NCI-H526 (cell line): ENCODE data around the gene SPCS1.
"Not testable (repeated sequence)": the region's sequence is repeated elsewhere in the genome, so short reads cannot be mapped to it uniquely, and the experiment has no call there.

Experiments used
- DNase-seq, 2 experiments: peaks; one replicate each; lab custom pipeline; 2025; lab: John Stamatoyannopoulos, UW

The SPCS1 gene

DNA sequence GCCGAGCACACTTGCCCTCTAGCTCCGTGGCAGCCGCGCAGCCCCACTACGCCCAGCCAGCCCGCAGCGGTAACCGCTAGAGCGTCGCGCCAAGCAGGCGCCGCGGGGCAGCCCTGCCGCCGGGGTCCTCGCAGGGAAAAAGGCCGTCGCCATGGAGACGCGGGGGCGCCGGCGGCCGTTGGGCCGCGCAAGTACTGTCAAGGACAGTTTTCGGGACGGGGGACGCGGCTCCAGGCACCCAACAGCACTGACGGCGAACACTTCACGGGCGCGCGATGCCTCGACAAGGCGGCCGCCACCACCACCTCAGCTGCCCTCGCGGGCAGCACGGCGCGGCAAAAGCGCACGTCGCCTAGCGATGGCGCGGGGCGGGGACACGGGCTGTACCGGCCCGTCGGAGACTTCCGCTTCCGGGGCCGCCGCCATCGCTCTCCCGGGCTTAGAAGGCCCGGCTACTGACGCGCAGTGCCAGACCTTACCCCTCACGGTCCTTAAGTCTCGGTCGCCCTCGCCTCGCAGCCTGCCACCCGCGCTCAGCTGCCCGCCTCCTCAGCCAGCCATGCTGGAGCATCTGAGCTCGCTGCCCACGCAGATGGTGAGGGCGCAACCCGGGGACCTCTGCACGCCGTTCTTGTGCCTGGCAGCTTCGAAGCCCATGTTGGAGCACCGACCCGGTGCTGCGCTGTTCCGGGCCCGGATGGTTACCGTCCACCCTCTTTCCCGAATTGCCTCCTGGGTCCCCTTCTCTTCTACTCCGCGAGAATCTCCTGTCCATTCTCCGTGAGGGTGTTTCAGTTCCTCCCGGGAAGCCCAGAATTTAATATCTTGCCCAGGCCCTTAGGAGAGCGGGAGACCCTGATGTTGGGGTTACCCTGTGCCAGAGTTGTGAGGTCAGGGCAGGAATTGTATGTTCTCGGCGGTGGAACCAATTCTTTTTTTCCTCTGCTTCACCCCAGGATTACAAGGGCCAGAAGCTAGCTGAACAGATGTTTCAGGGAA is at the start of gene SPCS1, which contains the start of gene GLT8D1:
Gene SPCS1, plus strand, starts transcription at position 419 of the 999 bp plus-strand sequence. Its CDS starts 141 bp downstream, at position 560.
Gene GLT8D1, minus strand, starts transcription at position 104 of the 999 bp plus-strand sequence. CDS start 5,331 bp downstream, outside the sequence.
- peak; percentile 74 to 93 for DNase-seq

DNA sequence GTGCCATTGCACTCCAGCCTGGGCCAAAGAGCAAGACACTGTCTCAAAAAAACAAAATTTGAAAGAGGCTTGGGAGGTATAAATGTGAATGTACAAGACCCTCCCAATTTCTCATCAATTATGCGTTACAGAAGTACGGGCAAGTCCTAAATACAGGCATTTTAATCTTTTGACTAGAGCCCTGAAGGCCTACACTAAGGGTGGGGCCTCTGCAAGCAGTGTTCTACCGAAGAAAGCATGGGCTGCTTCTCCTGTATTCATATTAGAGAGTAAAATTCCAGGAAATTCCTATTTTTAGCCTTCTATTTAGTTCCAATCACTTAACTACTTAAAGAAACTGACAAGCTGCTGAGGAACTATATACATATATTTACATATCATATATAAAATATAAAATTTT is 45.9 kb upstream of the SPCS1 start:
- DNase-seq, result no peak

DNA sequence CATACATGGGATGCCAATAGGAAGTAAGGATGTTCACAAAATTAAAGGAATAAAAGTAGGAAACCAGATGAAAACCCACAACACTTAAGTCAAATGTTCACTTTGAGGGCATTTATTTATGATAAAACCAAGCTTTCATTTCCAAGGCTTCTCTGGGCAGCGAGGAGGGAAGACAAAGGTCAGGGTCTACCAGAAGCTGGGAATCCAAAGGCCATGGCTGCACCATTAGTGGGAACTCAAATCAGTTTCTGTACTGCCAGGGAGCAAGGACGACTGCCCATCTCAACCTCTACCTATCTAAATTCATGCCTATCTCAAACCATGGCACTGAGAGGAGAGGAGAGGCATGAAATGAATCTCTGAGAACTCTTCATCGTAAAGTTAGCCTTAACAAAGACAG is 42.8 kb upstream of the SPCS1 start:
- no peak for DNase-seq

- DNase-seq, result no peak
Observed at GRCh38 chr3:52670621-52671521, 35.0 kb upstream of the SPCS1 start.

- no peak for DNase-seq
Observed at GRCh38 chr3:52671676-52672075, 34.2 kb upstream of the SPCS1 start.

DNA sequence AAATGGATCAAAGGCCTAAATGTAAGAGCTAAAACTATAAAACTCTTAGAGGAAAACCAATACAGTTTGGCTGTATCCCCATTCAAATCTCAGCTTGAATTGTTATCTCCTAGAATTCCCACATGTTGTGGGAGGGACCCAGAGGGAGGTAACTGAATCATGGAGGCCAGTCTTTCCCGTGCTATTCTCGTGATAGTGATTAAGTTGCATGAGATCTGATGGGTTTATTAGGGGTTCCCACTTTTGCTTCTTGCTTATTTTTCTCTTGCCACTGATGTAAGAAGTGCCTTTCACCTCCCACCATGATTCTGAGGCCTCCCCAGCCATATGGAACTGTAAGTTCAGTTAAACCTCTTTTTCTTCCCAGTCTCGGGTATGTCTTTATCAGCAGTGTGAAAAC is 29.7 kb upstream of the SPCS1 start:
- DNase-seq, result not testable (repeated sequence)

DNA sequence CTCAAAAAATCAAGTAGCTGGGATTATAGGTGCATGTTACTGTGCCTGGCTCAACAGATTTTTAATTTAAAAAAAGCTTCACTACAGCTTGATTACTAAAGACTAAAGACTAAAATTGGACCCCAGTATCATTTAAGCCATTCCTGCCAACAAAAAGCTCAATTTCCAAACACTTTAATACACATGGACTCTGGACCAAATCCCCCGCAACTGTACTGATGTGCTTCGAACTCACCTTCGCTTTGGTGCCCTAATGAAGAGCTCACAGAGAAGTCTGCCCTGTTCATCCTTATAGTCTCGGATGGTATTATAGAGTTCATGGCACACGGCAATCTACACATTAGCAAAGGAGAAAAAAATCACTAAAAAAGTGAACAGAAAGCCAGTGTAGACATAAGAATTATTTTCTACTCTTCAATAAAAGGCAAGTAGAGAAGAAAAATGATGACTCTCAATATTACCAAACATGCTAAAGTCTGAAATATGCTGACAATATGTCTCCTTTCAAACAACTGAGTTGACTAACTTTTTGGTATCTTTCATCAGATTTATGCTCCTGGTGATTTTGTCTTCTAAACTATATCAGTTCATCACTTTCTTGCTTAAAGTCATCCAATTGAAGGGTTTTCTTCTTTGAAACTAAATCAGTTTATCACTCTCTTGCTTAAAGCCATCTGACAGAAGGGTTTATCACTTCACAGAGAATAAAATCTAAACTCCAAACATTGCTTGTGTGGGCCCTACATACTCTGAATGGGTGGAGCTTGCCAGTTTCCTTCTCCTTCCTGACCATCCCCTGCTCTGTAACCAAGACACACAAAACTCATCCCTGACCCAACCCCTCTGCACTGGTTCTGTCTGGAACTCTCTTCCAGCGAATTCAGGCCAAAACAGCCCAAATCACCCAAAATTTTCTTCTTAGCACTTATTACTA is 27.4 kb upstream of the SPCS1 start:
- no peak for DNase-seq

- no peak for DNase-seq
Observed at GRCh38 chr3:52679199-52679538, 26.7 kb upstream of the SPCS1 start.

- no peak for DNase-seq
Observed at GRCh38 chr3:52679811-52680210, 26.1 kb upstream of the SPCS1 start.

- no peak for DNase-seq
Observed at GRCh38 chr3:52681596-52681995, 24.3 kb upstream of the SPCS1 start.

DNA sequence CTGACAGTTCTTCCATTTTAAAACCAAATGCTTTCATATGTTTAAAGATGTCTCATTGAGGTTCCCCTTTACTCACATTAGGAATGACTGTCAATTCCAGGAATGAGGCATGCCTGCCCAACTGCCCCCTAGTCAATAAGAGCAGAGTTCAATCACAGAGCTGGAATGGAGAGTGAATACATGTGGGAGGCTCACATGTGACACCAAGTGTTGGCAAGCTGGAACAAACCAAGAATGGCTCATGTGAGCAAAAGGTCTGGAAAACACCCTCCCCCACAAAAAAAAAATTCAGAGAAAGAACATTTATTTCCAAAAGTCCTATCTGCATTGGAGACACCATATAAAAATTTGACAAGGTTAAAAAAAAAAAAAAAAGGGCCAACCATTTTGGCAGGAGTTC is 23.9 kb upstream of the SPCS1 start:
- DNase-seq, result peak in 1 of 2 experiments; percentile 3

DNA sequence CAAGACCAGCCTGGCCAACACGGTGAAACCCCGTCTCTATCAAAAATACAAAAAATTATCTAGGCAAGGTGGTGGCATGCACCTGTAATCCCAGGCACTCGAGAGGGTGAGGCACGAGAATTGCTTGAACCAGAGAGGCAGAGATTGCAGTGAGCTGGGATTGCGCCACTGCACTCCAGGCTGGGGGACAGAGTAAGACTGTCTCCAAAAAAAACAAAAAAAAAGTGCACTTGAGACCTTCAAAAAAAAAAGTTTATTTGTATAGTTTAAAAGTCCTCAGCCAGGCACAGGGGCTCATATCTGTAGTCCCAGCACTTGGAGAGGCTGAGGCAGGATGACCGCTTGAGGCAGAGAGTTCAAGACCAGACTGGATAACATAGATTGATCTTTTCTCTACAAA is 22.3 kb upstream of the SPCS1 start:
- no peak for DNase-seq

DNA sequence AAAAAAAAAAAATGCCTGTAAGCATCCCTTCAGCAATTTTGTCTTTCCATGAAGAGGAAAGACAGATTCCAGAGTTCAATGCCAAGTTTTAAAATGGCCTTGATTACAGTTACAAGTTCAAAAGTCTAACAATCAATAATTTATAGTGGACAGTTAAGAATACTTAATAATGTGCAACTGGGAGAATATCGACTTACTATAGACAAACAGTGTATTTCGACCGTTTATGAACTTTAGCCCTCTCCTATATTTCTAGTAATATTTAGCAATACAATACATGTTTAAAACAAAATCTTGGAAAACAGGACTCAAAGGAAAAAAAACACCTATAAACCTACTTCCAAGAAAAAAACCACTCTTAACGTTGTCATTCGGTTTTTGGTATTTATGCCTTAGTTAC is 21.7 kb upstream of the SPCS1 start:
- DNase-seq, result no peak

GRCh38 chr3:52685285-52685708 is 20.6 kb upstream of the SPCS1 start:
- DNase-seq, result peak; percentile 54 to 92

DNA sequence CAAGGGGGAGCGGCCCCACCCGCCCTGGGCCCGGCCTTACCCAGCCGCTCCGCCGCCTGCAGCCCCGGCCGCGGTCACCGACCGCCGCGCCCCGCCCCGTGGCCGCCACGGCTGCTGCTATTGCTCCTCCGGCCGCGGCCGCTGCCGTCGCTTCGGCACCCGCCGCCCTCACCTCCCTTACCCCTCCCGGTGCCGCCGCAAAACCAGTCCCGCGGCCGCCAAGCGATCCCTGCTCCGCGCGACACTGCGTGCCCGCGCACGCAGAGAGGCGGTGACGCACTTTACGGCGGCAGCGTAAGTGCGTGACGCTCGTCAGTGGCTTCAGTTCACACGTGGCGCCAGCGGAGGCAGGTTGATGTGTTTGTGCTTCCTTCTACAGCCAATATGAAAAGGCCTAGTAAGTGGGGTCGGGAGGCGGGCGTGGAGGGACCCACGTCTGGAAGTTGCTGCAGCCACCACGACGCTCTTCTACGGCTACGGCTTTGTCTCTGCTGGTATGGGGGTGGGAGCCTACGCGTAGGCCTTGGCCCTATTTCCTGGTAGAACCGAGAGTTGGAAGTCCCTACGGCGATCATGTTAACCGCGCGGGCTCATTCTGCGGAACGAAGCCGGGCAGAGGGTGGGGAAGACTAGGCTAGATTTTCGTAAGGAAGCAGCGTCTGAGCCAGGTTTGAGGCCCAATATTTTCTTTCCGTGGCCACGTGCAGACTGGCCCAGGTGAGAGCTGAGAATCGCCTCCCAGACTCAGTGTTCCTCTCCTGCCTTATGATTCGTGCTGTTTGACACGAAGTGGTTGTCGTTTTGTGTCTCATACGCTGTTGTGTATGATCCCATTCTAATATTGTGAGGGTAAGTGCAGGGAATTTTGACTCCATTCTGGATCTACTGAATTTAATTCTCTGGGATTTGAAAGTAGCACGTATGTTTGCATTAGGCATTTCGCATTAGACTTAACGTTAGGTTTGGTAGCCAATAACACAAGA is 19.9 kb upstream of the SPCS1 start, which contains the start of the genes GNL3 and PBRM1:
Gene GNL3, plus strand, starts transcription at position 324 of the 983 bp plus-strand sequence. Its CDS starts 61 bp downstream, at position 385.
Gene PBRM1, minus strand, starts transcription at position 205 of the 983 bp plus-strand sequence.
- peak; percentile 87 to 96 for DNase-seq

DNA sequence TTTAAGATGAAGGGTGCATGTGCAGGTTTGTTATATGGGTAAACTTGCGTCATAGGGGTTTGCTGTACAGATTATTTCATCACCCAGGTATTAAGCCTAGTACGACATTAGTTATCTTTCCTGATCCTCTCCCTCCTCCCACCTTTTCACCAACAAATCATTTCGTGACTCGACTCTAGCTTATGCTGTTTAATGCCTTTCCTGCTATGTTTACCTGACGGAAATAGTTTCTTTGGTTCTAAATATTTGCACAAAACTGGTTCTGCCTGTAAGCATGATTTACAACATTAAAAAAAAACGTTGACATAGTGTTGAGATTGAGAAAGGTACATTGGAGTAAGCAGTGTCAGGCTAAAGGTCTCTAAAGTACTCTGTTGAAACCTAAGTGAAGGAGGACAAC is 17.6 kb upstream of the SPCS1 start:
- no peak for DNase-seq

DNA sequence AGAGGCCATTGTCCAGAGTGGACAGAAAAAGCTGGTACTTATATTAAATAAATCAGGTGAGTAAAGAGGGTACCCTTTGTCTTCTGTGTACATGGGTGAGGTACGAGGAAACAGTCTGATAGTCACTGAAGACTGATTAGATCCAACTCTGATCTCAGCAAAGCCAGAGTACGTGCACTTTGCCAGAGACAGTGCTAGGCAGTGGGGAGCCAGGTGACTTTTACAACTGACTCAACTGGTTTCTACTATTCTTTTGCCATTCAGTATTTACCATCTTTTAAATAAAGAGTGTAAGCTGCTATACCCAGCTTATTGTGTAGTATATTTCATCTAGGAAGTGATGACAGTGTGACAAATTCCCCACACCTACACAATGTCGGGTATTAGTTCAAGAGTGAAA is 16.8 kb upstream of the SPCS1 start:
- no peak for DNase-seq

DNA sequence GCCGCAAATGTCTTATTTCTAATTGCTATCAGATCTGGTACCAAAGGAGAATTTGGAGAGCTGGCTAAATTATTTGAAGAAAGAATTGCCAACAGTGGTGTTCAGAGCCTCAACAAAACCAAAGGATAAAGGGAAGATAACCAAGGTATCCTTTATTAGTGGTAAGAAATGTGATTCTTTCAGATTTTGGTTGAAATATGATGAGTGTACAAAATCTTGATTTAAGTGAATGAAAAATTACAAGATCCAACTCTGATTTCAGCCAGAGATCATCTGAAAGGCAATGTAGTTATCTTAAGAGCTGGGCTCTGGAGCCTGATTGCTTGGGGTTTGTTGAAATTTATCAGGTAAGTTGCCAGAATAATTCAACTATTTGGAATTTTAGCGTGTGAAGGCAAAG is 15.3 kb upstream of the SPCS1 start:
- no peak for DNase-seq

DNA sequence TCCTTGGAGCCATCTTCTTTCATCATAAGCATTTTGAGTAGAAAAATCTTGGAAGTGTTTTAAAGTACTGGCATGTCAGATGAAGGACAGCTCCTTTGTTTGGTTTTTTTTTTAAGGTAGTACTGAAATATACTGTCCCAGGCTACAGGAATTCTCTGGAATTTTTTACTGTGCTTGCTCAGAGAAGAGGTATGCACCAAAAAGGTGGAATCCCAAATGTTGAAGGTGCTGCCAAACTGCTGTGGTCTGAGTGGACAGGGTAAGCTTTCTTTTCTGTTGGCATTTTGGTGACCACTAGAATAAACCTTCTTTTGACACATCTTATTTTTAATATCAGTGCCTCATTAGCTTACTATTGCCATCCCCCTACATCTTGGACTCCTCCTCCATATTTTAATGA is 12.8 kb upstream of the SPCS1 start:
- DNase-seq, result no peak
